Liver (tissue), 9 donors: ENCODE measurements around the gene LRRC2. TPM values are rescaled to one million over a fixed set of nuclear protein-coding genes. Genes with fewer than 3 reads are reported as not detected.

Experiments
- DNase-seq: peaks from one replicate; pipeline ENCODE4 v3.0.0-alpha.2; 2017; ENCODE audit warnings: low spot score
- H3K27ac ChIP-seq, 2 donors: one replicate each; pipeline ENCODE4 v1.7.0; 2013; ENCODE audit warnings: inconsistent platforms in 2 of 2, low read length in 2 of 2, control low read depth in 1 of 2, low read depth in 1 of 2, mild to moderate bottlenecking in 1 of 2
- H3K27me3 ChIP-seq, 4 donors: one replicate each; pipeline versions ENCODE4 v1.6.1 to v1.7.0; 2013; ENCODE audit warnings: low read length in 3 of 4, inconsistent platforms in 1 of 4, mild to moderate bottlenecking in 1 of 4, moderate library complexity in 1 of 4; ENCODE audit not compliant: control insufficient read depth in 4 of 4, insufficient read depth in 4 of 4
- H3K36me3 ChIP-seq, 4 donors: one replicate each; pipeline versions ENCODE4 v1.6.1 to v1.7.0; 2013; ENCODE audit warnings: low read length in 3 of 4, mild to moderate bottlenecking in 3 of 4, low read depth in 1 of 4, moderate library complexity in 1 of 4; ENCODE audit not compliant: control insufficient read depth in 4 of 4, insufficient read depth in 3 of 4
- H3K4me1 ChIP-seq, 4 donors: one replicate each; pipeline versions ENCODE4 v1.6.1 to v1.7.0; 2013; ENCODE audit warnings: low read length in 3 of 4, mild to moderate bottlenecking in 3 of 4, moderate library complexity in 1 of 4; ENCODE audit not compliant: control insufficient read depth in 4 of 4, insufficient read depth in 4 of 4
- H3K4me3 ChIP-seq, 3 donors: one replicate each; pipeline versions ENCODE4 v1.6.1 to v1.7.0; 2013; ENCODE audit warnings: low read length in 3 of 3, control low read depth in 1 of 3, low read depth in 1 of 3, mild to moderate bottlenecking in 1 of 3
- H3K9ac ChIP-seq, 2 donors: one replicate each; pipeline ENCODE4 v1.7.0; 2013; ENCODE audit warnings: low read length in 2 of 2, mild to moderate bottlenecking in 2 of 2, moderate library complexity in 2 of 2, control low read depth in 1 of 2, low read depth in 1 of 2
- H3K9me3 ChIP-seq, 4 donors: one replicate each; pipeline versions ENCODE4 v1.6.1 to v1.7.0; 2013; ENCODE audit warnings: low read length in 3 of 4; ENCODE audit not compliant: control insufficient read depth in 4 of 4
- EGR1 ChIP-seq, 2 donors: IDR thresholded peaks; 2 replicates each; pipeline ENCODE4 v1.6.1; 2016 to 2018; ENCODE audit warnings: antibody characterized with exemption in 2 of 2, low read depth in 2 of 2
- HNF4A ChIP-seq, 2 donors: conservative IDR thresholded peaks; 2 replicates each; pipeline ENCODE4 v1.6.1; 2016; ENCODE audit warnings: antibody characterized with exemption in 2 of 2, mild to moderate bottlenecking in 2 of 2
- HNF4G ChIP-seq: IDR thresholded peaks from 2 replicates; pipeline ENCODE4 v1.6.1; 2016; ENCODE audit warnings: antibody characterized with exemption
- JUND ChIP-seq, 2 donors: IDR thresholded peaks; 2 replicates each; pipeline ENCODE4 v1.6.1; 2016; ENCODE audit warnings: antibody characterized with exemption in 2 of 2
- NR2F2 ChIP-seq: IDR thresholded peaks from 2 replicates; pipeline ENCODE4 v1.6.1; 2016; ENCODE audit warnings: antibody characterized with exemption
- RXRA ChIP-seq, 2 donors: IDR thresholded peaks; 2 replicates each; pipeline ENCODE4 v1.6.1; 2017 to 2018; ENCODE audit warnings: antibody characterized with exemption in 2 of 2, mild to moderate bottlenecking in 1 of 2
- SP1 ChIP-seq: IDR thresholded peaks from 2 replicates; pipeline ENCODE4 v1.6.1; 2018; ENCODE audit warnings: antibody characterized with exemption, mild to moderate bottlenecking
- TAF1 ChIP-seq: conservative IDR thresholded peaks from 2 replicates; pipeline ENCODE4 v1.6.1; 2016; ENCODE audit warnings: antibody characterized with exemption, mild to moderate bottlenecking
- YY1 ChIP-seq: IDR thresholded peaks from 2 replicates; pipeline ENCODE4 v1.6.1; 2016; ENCODE audit warnings: antibody characterized with exemption, mild to moderate bottlenecking
- WGBS: extraction: QIAGEN DNeasy Blood & Tissue Kit; methylation state at CpG from one replicate; pipeline ENCODE4 v1.1.7; 2013; 5-methylcytosine and 5-hydroxymethylcytosine counted together
- polyA plus RNA-seq, 2 donors: library from polyadenylated mRNA; stranded (reverse) in 1 of 2; unstranded in 1 of 2; fragments of 200-250 nt in 1 of 2; fragments of >200 nt in 1 of 2; fragmentation: Nextera tagmentation in 1 of 2; extraction: Ambion mirVana in 1 of 2; gene quantifications; one replicate each; pipeline versions ENCODE4 v1.2.1 to v1.2.3, GENCODE V29; 2013 to 2015
- total RNA-seq, 2 donors: library from RNA; depleted of rRNA; stranded (reverse); fragments of >200 nt; gene quantifications; one replicate each; pipeline ENCODE4 v1.2.3, GENCODE V29; 2014
- TF ChIP-seq, protein P1 (sequence below): IDR thresholded peaks from 2 replicates; pipeline ENCODE4 v1.6.1; 2016; ENCODE audit warnings: antibody characterized with exemption, mild to moderate bottlenecking
- TF ChIP-seq, protein P2 (sequence below): IDR thresholded peaks from 2 replicates; pipeline ENCODE4 v1.6.1; 2016; ENCODE audit warnings: antibody characterized with exemption
- donor health status: healthy.
- donor health status: healthy.
- donor health status: healthy.
- donor health status: healthy.
- donor health status: healthy.

Gene LRRC2
- total and polyA plus RNA-seq, 4 donors = 0.93 to 7.6 (median 4.2) TPM

DNA sequence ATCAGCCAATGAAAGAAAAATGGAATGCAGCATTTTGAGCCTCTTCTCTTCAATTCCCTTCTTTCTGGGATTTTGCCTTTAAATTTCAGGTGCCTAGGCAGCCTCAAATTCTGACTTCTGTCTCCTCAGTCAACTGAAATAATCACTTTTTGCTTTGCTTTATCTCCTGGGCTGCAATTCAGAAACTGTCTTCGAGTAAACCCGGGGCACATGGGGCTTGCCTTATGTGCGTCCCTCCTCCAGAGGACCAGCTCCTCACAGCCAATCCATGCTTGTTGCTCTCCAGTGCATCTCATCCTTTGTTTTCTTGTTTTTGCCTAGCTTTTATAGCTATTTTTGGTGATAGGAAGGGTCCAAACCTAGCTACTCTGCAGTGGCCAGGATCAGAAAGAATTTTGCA is 59.6 kb downstream of the LRRC2 start (continued):
- TF ChIP-seq, protein P1, sequence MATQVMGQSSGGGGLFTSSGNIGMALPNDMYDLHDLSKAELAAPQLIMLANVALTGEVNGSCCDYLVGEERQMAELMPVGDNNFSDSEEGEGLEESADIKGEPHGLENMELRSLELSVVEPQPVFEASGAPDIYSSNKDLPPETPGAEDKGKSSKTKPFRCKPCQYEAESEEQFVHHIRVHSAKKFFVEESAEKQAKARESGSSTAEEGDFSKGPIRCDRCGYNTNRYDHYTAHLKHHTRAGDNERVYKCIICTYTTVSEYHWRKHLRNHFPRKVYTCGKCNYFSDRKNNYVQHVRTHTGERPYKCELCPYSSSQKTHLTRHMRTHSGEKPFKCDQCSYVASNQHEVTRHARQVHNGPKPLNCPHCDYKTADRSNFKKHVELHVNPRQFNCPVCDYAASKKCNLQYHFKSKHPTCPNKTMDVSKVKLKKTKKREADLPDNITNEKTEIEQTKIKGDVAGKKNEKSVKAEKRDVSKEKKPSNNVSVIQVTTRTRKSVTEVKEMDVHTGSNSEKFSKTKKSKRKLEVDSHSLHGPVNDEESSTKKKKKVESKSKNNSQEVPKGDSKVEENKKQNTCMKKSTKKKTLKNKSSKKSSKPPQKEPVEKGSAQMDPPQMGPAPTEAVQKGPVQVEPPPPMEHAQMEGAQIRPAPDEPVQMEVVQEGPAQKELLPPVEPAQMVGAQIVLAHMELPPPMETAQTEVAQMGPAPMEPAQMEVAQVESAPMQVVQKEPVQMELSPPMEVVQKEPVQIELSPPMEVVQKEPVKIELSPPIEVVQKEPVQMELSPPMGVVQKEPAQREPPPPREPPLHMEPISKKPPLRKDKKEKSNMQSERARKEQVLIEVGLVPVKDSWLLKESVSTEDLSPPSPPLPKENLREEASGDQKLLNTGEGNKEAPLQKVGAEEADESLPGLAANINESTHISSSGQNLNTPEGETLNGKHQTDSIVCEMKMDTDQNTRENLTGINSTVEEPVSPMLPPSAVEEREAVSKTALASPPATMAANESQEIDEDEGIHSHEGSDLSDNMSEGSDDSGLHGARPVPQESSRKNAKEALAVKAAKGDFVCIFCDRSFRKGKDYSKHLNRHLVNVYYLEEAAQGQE = no peak
- TF ChIP-seq EGR1 (IDR thresholded peaks at IDR 0.05; ENCODE audit: low read depth in 2 of 2) (no peak), TAF1 (no peak), RXRA (IDR thresholded peaks at IDR 0.05) (no peak)

DNA sequence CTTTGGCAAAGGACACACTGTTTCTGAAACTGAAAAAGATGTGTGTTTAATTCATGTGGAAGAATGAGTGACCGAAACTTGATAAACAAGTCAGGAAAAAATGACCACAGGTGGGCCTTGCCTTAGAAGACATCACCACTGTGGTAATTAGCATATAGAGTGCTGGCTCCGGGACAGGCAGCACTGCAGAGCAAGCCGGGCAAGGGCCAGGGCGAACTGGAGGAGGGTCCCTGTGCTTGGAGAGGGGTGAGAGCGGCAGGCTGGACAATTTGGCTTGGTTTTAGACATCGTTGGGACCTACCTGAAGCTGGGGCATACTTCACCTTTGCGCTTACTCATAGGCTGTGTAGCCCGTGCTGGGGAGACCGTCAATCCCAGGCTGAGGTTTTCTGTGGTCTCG is 60.1 kb downstream of the LRRC2 start:
- TF ChIP-seq HNF4A (conservative IDR thresholded peaks at IDR 0.05) (no peak), JUND (IDR thresholded peaks at IDR 0.05) (no peak), YY1 (no peak), HNF4G (no peak), SP1 (no peak), RXRA (IDR thresholded peaks at IDR 0.05) (no peak)
- TF ChIP-seq, protein P2, sequence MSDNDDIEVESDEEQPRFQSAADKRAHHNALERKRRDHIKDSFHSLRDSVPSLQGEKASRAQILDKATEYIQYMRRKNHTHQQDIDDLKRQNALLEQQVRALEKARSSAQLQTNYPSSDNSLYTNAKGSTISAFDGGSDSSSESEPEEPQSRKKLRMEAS = no peak
- TF ChIP-seq, protein P1 = no peak
- Histone ChIP-seq H3K9me3 (no peaks in the 10 kb centered on the region), H3K36me3 (peaks cover 0 to 3% (median 0%) of the 10 kb centered on the region in 4 donors), H3K27ac (no peak overlapping the region), H3K9ac (no peak overlapping the region), H3K4me1 (peaks cover 13 to 20% (median 17%) of the 10 kb centered on the region in 4 donors), H3K4me3 (no peak overlapping the region), H3K27me3 (no peaks in the 10 kb centered on the region)
- 93% methylated on average over 10 of the region's 10 CpGs for WGBS
- no peak for DNase-seq

DNA sequence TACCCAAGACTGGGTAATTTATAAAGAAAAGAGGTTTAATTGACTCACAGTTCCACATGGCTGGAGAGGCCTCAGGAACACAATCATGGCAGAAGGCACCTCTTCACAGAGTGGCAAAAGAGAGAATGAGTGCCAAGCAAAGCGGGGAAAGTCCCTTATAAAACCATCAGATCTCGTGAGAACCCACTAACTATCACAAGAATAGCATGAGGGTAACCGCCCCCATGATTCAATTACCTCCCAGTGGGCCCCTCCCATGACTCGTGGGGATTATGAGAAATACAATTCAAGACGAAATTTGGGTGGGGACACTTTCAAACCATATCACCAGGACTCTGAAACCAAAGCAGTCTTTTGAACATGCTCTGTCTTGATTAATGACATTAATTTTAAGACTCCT is 61.3 kb downstream of the LRRC2 start:
- DNase-seq = no peak
- Histone ChIP-seq H3K9ac (no peak overlapping the region), H3K36me3 (peaks cover 0 to 3% (median 0%) of the 10 kb centered on the region in 4 donors), H3K27me3 (no peaks in the 10 kb centered on the region), H3K27ac (no peak overlapping the region), H3K9me3 (no peaks in the 10 kb centered on the region), H3K4me3 (no peak overlapping the region), H3K4me1 (peaks cover 13 to 31% (median 28%) of the 10 kb centered on the region in 4 donors)
- WGBS = 76% methylated on average over 5 of the region's 5 CpGs
- TF ChIP-seq NR2F2 = no peak
